SU-DHL-6 (cell line): Measurements from ENCODE around the gene STIP1.

ENCODE experiments used
- H2AFZ ChIP-seq: fragments of 200-600 bp; sonication (generic); 2 replicates; pipeline ENCODE4 v1.6.1; 2014; ENCODE audit warnings: low read depth, mild to moderate bottlenecking, moderate library complexity, mixed read lengths, antibody characterized with exemption, low read length; ENCODE audit not compliant: severe bottlenecking
- H3F3A ChIP-seq: fragments of 200-600 bp; shearing (Covaris generic); 2 replicates; pipeline ENCODE4 v1.6.0; 2016; ENCODE audit warnings: antibody characterized with exemption, mild to moderate bottlenecking; ENCODE audit not compliant: insufficient read depth
- H3K27ac ChIP-seq: fragments of 200-600 bp; sonication (generic); 2 replicates; pipeline ENCODE4 v1.5.1; 2016; ENCODE audit warnings: low read depth, mild to moderate bottlenecking, low read length, moderate library complexity, mixed read lengths
- H3K27me3 ChIP-seq: fragments of 200-600 bp; sonication (generic), shearing (Covaris generic); 2 replicates; pipeline ENCODE4 v1.6.0; 2014; ENCODE audit warnings: mild to moderate bottlenecking, low read length
- H3K36me3 ChIP-seq: fragments of 200-600 bp; sonication (generic); 2 replicates; pipeline ENCODE4 v1.6.1; 2014; ENCODE audit warnings: mild to moderate bottlenecking, low read length, mixed read lengths
- H3K4me2 ChIP-seq: fragments of 300-600, 200-600 bp; shearing (Covaris generic), sonication (generic); 2 replicates; pipeline ENCODE4 v1.6.0; 2014; ENCODE audit warnings: low read length, low read depth, mild to moderate bottlenecking; ENCODE audit not compliant: poor library complexity, severe bottlenecking
- H3K4me3 ChIP-seq: fragments of 200-600 bp; sonication (generic); 2 replicates; pipeline ENCODE4 v1.5.1; 2014; ENCODE audit warnings: antibody characterized with exemption, low read length, mild to moderate bottlenecking, mixed read lengths; ENCODE audit not compliant: insufficient read depth, poor library complexity, severe bottlenecking
- H3K79me2 ChIP-seq: fragments of 200-600 bp; sonication (generic); 2 replicates; pipeline ENCODE4 v1.6.1; 2014; ENCODE audit warnings: mild to moderate bottlenecking, low read length, moderate library complexity; ENCODE audit not compliant: insufficient read depth
- H3K9ac ChIP-seq: fragments of 200-600 bp; sonication (generic); 2 replicates; pipeline ENCODE4 v1.7.0; 2014; ENCODE audit warnings: mild to moderate bottlenecking, low read length
- H3K9me2 ChIP-seq: fragments of 200-600 bp; sonication (generic); replicated peaks from 2 replicates; pipeline ENCODE4 v1.6.1; 2014; ENCODE audit warnings: low read length; ENCODE audit not compliant: insufficient read depth
- H3K9me3 ChIP-seq: fragments of 200-600 bp; sonication (generic); 2 replicates; pipeline ENCODE4 v1.6.1; 2014; ENCODE audit warnings: low read length, mixed read lengths; ENCODE audit not compliant: insufficient read depth
- H4K20me1 ChIP-seq: fragments of 200-600 bp; sonication (generic); 2 replicates; pipeline ENCODE4 v1.6.1; 2014; ENCODE audit warnings: low read depth, mild to moderate bottlenecking, antibody characterized with exemption, low read length, moderate library complexity, mixed read lengths
- CTCF ChIP-seq: fragments of 200-600 bp; sonication (generic); IDR thresholded peaks from one replicate; pipeline ENCODE4 v1.5.1; 2017; ENCODE audit warnings: antibody characterized with exemption, mild to moderate bottlenecking, low read length, moderate library complexity; ENCODE audit not compliant: insufficient read depth, poor library complexity, severe bottlenecking
- EZH2phosphoT487 ChIP-seq: fragments of 200-600 bp; sonication (generic), shearing (Covaris generic); conservative IDR thresholded peaks from 2 replicates; pipeline ENCODE4 v1.6.1; 2018; ENCODE audit warnings: mild to moderate bottlenecking, antibody characterized with exemption, low read length, moderate library complexity, mixed read lengths

Gene STIP1

GRCh38 chr11:64249563-64250414 lies 63.8 kb downstream of the STIP1 start:
- Histone ChIP-seq H3K4me2 (no peak overlapping the region), H3K9ac (no peak overlapping the region), H2AFZ (no peak overlapping the region), H3K27ac (no peak overlapping the region), H3K4me3 (no peak overlapping the region), H3K9me2 (no peaks in the 10 kb centered on the region), H4K20me1 (no peaks in the 10 kb centered on the region), H3K9me3 (no peaks in the 10 kb centered on the region), H3K36me3 (no peaks in the 10 kb centered on the region), H3K27me3 (no peaks in the 10 kb centered on the region), H3F3A (peaks cover 26% of the 10 kb centered on the region), H3K79me2 (peaks cover 23% of the 10 kb centered on the region)
- no peak for TF ChIP-seq EZH2phosphoT487
- TF ChIP-seq CTCF: no peak

GRCh38 chr11:64250415-64251015 lies 64.5 kb downstream of the STIP1 start:
- Histone ChIP-seq H3K27me3 (no peaks in the 10 kb centered on the region), H3K36me3 (no peaks in the 10 kb centered on the region), H2AFZ (no peak overlapping the region), H3K79me2 (peaks cover 16% of the 10 kb centered on the region), H3K27ac (no peak overlapping the region), H3F3A (peaks cover 19% of the 10 kb centered on the region), H3K9me3 (no peaks in the 10 kb centered on the region), H3K9me2 (no peaks in the 10 kb centered on the region), H4K20me1 (no peaks in the 10 kb centered on the region), H3K4me3 (peak overlapping the region; percentile 26), H3K9ac (peak overlapping the region; percentile 84), H3K4me2 (peak overlapping the region; percentile 97)
- no peak for TF ChIP-seq CTCF
- no peak for TF ChIP-seq EZH2phosphoT487

- Histone ChIP-seq H3K27ac (peak within 1 kb of the TSS; percentile 21), H2AFZ (peak within 1 kb of the TSS; percentile 86)
- no peak for TF ChIP-seq EZH2phosphoT487
- peak; percentile 59 for TF ChIP-seq CTCF
These were observed 65.2 kb downstream of the STIP1 start, which contains the start of gene PLCB3 for GRCh38 chr11:64251016-64251752. Gene PLCB3, plus strand, starts transcription at chr11:64251530. Its CDS starts 120 bp downstream, at chr11:64251650.

More at GRCh38 chr11:64251016-64251752, 65.2 kb downstream of the STIP1 start, which contains the start of gene PLCB3:
- Histone ChIP-seq H3K9ac (peak within 1 kb of the TSS; percentile 84), H3K79me2 (peaks cover 9% of the 10 kb centered on the region; the same call in 1 of the 2 replicates), H3K9me3 (no peaks in the 10 kb centered on the region), H3F3A (peaks cover 14% of the 10 kb centered on the region; the same call in 1 of the 2 replicates), H3K27me3 (no peaks in the 10 kb centered on the region), H3K36me3 (no peaks in the 10 kb centered on the region), H3K4me2 (peak within 1 kb of the TSS; percentile 97), H3K4me3 (peak within 1 kb of the TSS; percentile 88), H3K9me2 (no peaks in the 10 kb centered on the region), H4K20me1 (no peaks in the 10 kb centered on the region)
